Activated CD4-positive, alpha-beta T cell treated with anti-CD3 and anti-CD28 coated beads for 1 hour (primary cell): ENCODE measurements around the gene TMEM238.

Experiments used
- DNase-seq: peaks from one replicate; pipeline ENCODE4 v3.0.0-alpha.2; 2020

The TMEM238 gene

DNA sequence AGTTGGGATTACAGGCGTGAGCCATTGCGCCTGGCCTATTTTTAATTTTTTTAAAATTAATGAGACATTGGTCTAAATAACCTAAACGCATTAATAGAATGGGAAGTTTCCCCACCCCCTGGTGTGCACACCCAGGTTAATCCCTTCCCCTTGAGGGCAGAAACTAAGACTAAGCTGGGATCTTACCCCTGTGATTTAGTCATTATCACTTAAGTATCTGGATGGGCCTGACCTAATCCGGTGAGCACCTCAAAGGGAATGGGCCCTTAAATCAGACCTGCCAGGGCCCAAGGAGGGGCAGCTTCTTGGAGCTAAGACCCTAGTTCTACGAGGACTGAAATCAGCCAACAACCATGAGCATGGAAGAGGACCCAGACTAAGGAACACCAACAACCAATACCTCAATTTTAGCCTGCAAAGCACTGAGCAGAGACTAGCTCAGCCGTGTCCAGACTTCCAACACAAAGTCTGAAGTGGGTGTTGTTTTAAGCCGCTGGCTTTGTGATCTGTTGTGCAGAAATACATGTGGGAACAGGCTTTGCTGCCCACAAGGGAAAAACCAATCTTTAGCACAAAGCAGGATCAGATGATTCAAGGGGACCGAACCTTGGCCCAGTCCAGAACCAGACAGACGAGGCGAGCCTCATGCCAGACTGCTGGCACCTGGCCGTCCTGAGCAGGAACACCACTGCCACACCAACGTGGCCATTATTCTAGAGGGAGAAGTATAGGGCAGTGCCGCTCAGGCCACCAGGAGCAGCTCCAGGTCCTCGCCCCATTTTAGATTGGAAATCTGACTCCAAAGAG is 16.4 kb upstream of the TMEM238 start:
- no peak for DNase-seq

DNA sequence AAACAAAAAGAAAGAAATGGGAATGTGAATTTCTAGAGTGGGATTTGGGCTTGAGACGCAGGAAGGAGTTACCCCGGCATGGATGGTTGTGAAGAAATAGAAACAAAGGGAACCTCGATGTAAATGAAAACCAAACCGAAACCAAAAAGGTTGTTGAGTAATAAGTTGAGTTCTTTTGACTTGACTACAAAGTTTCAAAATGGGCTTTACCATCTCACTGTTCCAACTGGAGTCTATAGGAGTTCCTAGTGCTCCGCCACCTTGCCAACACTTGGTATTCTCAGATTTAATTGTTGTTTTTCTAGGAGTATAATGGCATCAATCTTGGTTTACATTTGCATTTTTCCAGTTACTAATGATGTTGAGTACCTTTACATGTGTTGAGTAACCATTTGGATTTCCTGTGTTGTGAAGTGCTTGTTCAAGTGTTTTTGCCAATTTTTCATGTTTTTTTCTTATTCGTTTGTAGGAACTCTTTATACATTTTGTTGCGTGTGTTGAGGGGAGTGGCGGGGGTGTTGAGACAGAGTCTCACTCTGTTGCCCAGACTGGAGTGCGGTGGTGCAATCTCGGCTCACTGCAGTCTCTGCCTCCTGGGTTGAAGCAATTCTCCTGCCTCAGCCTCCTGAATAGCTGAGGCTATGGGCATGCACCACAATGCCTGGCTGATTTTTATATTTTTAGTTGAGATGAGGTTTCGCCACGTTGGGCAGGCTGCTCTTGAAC is 14.3 kb upstream of the TMEM238 start:
- no peak for DNase-seq

DNA sequence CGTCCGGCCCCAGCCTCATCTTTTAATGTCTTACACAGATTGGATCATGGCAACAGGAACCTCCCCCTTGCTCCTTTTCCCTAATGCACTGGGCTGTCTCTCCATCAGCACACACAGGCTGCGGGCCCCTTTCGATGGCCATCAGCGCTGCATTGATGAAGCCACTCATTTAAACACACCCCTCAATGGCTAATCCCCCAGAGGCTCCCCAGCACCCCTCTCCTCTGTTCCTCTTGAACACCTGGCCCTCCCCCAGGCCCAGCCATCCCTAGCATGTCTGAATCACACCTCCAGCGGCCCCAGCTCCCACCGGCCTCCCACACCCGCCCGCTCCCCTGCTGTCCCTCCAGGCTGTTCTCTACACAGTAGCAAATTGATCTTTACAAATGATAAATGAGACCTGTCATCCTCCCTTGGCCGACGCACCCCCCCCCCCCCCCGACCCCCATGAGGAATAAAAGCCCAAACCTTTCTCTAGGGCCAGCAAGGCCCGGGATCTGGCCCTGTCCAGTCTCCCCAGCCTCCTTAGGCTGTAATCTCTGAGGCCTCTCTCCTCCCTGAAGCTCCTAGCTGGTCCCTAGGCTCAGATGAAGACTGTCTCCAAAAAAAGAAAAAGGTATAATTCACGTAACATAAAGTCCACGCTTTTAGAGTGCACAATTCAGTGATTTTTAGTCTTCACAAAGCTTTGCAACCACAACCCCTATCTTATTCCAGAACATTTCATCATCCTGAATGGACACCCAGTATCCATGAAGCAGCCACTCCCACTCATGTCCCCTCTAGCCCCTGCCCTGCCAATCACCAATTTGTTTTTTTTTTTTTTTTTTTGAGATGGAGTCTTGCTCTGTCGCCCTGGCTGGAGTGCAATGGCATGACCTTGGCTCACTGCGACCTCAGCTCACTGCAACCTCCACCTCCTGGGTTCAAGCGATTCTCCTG is 9.0 kb upstream of the TMEM238 start:
- DNase-seq = no peak

DNA sequence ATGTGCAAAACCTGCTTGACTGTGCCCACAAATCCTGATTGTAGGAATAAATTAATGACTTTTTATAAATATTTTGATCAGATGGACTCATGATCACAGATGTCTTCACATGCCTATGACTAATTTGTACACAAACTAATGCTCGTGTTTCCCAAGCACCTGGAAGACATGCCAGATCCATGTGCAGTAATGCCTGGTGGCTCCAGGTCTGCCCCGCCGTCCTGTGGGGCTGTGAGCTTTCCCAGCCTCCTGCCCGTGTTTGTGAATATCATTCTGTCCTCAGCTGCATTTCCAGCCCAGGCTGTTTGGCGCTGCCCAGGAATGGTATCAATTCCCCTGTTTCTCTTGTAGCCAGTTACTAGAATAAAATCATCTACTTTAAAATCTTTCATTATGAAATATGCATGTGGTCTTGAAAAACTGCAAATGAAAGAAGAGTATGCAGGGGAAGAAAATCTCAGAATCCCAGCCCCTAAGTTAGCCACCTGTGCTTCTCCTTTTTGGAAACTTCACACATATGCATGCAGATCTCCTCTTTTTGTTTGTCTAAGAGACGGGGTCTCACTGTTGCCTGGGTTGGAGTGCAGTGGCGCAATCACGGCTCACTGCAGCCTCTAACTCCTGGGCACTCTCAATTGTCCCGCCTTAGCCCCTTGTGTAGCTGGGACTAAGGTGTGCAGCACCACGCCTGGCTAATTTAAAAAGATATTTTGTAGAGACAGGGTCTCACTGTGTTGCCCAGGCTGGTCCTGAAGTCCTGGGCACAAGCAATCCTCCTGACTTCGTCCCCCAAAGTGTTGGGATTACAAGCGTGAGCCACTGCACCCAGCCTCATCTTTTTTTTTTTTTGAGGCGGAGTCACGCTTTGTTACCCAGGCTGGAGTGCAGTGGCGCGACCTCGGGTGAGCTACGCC is 7.9 kb upstream of the TMEM238 start:
- DNase-seq = no peak

DNA sequence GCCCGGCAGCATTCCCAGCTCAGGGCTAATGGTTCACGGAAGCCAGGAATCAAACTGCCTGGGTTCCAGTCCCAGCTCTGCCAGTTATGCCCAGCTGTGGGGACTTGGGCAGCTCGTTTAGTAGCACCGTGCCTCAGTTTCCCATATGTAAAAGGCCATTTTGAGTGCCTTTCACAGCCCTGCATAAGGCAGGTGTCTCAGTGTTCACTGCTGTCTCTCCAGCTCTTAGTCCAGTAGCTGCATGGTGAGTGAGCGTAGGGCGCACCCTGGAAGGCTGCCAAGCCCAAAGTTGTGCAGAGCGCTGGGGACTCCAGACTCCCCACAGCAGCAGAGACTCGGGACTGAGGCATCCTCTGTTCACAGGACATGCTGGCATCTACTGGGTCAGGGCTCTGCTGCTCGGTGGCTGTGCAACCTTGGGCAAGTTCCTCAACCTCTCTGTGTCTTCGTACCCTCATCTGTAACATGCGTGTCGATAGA is 7.1 kb upstream of the TMEM238 start:
- DNase-seq = no peak

DNA sequence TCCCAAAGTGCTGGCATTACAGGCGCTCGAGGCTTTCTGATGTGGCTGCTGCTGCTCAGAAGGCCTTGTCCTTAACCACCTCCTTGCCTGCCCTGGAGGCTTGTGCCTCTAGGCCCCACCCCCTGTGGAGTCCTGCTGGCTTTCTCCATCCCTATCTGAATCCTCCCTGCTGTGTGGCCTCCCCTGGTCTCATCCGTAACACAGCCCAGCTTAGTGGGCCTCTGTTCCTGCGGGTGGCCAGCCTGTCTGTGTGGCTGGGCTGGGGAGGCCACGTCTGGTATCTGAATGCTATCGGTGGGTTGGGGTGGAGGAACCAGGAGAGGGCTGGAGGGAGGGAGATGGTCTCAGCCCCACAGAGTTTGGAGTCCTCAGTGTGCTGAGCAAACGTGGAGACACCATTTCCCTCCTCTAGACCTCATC is 6.4 kb upstream of the TMEM238 start:
- no peak for DNase-seq

DNA sequence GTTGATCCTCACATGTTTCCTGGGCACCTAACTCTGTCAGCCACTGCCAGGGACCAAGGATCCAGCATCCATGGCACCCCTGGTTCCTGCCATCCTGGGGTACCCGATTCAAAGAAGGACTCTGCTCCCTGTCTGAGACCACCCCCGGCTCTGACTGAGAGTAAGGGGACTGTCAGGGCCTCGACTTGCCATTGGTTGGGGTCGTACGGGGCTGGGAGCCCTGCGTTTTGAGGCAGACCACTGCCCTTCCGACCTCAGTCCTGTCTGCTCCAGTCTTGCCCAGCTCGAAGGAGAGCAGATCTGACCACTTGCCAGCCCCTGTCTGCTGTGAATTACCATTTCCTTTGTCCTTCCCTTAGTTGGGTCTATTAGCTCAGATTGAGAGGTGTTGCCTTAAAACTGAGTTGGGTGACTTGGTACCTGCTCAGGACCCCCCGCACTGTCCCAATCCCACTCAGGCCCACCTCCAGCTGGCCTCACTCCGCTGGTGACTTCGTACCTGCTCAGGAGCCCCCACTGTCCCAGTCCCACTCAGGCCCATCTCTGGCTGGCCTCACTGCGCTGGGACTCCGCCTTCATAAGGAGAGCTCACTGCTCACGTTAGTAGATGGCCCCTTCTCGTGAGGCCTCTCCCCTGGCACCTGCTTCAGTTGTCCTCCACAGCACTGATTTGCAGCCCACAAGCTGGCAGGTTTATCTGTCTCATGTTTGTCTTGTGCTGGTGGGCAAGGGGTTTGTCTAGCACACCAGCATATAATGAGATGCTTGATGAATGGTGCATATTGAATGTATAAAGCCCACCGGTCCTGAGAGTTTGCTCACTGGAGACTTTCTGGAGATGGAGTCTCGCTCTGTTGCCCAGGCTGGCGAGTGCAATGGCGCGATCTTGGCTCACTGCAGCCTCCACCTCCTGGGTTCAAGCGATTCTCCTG is 5.6 kb upstream of the TMEM238 start:
- no peak for DNase-seq

DNA sequence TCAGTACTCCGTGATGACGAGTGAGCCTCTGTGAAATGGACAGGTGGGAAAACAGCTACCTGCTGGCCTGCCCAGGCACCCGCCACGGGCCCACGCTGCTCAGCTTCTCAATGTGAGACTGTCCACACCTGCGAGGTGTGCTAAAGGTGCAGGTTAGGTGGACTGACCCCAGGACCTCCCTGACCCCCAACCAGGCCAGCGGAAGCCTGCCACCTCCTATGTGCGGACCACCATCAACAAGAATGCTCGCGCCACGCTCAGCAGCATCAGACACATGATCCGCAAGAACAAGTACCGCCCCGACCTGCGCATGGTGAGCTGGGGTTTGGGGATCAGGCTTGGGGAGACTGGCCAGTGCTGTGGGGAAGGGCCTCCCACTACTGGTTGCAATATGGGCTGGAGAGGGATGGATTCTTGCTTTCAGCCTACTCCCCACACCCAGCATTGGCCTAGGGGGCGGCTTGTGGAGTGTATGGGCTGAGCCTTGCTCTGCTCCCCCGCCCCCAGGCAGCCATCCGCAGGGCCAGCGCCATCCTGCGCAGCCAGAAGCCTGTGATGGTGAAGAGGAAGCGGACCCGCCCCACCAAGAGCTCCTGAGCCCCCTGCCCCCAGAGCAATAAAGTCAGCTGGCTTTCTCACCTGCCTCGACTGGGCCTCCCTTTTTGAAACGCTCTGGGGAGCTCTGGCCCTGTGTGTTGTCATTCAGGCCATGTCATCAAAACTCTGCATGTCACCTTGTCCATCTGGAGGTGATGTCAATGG is 3.8 kb upstream of the TMEM238 start:
- DNase-seq = no peak

DNA sequence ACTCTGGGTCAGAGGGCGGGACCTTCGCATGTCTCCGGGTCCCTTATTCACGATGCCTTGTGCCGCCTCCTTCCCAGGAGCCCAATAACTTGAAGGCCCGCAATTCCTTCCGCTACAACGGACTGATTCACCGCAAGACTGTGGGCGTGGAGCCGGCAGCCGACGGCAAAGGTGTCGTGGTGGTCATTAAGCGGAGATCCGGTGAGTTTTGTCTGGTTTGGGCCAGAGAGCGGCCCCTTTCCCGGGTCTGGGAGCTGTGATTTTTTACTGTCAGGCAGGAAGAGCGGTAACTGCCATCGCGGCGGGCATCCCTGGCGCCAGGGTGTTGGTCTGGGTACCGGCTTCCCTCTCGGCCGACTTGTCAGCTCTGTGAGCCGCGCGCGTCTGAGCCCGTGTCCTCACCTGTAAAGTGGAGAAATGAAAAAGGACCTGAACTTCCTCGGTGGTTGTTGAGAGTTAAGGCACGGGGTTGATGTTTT is 2.4 kb upstream of the TMEM238 start:
- DNase-seq = no peak

DNA sequence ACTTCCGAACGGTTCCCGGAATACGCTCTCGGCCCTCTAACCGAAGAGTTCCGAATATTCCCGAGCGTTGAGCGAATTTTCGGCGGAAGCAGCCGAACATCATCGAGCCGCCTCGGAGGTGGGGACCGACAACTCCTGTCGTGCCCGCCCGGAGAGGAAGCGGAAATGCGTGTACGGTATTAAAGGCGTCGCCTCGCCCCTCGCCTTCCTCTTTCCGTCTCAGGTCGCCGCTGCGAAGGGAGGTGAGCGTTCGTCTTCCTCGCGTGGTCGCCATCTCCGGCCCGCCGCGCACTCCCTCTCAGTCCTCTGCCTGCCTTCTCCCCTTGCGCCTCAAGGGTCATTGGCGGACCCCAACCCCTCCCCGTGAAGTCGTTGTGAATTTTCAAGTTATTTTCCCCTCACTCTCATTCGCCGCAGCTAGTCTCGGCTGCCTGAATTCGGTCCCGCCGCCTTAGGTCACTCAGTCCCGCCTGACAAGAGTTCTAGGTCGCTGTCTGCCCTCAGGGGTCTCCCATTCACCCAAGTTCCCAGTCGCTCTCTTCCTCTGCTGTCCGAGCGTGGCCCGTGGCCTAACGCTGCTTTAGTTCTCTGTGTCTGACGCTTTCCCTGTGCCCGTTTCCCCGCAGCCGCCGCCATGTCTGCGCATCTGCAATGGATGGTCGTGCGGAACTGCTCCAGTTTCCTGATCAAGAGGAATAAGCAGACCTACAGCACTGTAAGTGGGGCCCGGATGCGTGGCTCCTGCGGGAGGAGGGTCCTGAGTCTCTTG is 1.8 kb upstream of the TMEM238 start, which contains the start of gene RPL28:
Gene RPL28 (plus strand): TSS at position 209 of the 769 bp plus-strand sequence. CDS start 426 bp downstream, at position 635.
- peak; percentile 98 for DNase-seq

DNA sequence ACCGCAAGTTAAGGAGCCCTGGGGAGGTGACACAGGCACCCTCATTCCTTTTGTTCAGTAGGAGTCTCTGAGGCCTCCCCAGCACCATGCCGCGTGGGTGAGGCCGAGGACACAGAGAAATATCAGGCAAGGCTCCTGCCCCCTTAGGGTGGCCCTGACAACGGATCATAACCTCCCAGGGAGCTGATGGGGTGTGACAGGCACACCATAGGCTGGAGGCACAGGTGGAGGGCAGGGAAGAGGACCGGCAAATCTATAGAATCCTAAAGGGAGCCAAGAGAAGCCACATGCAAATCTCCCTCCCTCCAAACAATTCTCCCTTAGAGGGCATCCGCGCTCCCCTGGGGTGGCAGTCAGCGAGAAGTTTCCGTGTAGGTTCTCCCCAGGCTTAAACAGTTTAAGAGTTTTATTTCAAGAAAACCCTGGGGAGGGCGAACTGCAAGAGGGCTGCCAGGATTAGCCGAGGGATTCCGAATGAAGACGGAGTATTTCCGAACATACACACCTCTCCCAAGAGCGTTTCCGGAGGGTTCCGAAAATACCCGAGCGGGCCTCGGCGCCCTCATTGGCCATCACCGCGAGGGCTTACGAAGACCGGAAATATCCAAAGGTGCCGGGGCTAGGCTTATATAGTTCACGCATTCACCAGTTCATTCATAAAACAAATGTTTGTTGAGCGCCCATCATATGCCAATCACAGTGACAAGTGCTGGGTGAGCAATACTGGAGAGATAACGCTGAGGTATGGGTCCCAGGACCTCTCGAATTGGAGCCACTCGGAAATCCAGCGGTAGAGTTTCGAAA is 1.0 kb upstream of the TMEM238 start:
- peak; percentile 87 for DNase-seq

DNA sequence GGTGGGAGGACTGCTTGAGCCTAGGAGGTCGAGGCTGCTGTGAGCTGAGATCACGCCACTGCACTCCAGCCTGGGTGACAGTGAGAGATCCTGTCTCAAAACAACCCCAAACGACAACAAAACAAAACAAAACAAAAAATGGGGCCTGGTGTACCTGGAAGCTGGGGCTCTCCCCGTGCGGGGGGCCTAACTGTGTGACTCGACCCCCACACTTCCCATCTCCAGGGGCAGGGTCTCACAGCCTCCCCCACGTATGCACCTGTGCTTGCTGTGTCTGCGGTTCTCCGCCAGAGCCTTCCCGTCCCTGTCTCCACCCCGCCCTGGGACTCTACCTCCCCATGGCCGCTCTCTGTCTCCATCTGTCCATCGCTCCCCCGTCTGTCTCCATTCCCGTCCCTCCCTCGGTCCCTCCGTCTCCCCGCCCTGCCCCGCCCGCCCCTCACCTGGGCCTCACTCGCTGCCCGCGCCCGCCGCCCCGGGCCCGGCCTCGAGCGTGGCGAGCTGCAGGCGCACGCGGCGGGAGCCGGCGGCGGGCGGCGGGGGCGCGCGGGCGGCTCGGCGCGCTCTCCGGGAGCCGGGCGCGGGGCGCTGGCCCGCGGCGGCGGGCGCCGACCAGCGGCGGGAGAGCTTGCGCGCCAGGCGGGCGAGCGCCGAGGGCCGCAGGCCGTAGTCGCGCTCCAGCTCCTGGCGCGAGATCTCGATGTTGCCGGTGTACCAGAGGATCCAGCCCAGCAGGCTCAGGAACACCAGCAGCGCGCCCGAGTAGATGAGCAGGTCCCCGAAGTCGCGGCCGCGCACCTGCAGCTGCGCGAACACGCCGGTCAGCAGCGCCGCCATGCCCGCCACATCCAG is 587 bp downstream of the TMEM238 start:
- peak; percentile 24 for DNase-seq

DNA sequence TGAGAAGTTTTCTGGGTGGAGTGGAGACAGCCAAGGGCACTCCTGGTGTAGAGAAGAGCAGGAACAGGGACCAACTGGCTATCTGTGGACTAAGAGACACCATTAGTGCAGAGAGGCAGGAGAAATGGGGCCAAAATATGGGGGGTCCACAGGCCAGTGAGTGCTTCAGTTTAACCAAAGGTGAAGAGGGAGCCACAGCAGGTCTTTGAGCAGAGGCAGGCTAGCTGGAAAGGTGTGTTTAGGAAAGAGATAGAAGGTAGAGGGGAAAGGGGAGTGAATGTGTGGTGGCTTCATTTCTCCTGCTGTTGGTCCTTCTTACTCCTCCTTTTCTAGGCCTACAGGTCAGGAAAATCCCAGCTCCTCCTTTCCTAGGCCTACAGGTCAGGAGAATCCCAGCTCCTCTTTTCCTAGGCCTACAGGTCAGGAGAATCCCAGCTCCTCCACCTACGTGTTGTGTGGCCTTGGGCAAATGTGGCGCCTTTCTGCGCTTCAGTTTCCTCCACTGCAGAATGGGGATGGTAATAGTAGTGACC is 1.5 kb downstream of the TMEM238 start:
- DNase-seq = no peak

DNA sequence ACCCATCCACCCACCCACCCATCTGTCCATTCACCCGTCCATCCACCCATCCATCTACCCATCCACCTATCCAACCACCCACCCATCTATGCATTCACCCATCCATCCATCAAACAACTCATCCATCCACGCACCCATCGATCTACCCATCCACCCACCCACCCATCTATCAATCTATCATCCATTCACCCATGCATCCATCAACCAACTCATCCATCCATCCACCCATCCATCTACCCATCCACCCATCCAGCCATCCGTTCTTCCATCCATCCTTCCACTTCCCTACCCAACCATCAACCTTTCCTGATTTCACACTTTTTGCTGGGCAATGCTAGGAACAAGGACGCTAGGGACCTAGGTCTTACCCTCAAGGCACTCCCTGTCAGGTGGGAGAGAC is 2.1 kb downstream of the TMEM238 start:
- no peak for DNase-seq

DNA sequence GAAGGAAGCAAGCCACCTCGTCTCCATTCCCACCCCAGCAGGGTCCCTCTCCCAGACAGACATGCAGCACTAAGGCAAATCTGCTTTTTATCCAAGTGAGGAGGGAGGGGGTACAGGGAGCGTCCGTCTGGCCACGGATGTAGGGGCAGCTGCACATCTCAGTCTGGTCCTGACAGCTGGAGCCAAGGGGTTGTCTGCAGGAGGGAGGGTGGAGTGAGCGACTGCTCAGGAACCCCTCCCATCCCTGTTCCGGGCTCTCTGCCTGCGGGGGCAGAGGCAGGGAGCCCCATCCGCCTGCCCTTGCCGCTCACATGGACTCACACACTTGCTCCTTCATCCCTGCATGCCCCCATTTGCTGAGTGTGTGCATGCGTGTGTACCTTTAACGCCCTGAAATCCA is 4.9 kb downstream of the TMEM238 start:
- no peak for DNase-seq

DNA sequence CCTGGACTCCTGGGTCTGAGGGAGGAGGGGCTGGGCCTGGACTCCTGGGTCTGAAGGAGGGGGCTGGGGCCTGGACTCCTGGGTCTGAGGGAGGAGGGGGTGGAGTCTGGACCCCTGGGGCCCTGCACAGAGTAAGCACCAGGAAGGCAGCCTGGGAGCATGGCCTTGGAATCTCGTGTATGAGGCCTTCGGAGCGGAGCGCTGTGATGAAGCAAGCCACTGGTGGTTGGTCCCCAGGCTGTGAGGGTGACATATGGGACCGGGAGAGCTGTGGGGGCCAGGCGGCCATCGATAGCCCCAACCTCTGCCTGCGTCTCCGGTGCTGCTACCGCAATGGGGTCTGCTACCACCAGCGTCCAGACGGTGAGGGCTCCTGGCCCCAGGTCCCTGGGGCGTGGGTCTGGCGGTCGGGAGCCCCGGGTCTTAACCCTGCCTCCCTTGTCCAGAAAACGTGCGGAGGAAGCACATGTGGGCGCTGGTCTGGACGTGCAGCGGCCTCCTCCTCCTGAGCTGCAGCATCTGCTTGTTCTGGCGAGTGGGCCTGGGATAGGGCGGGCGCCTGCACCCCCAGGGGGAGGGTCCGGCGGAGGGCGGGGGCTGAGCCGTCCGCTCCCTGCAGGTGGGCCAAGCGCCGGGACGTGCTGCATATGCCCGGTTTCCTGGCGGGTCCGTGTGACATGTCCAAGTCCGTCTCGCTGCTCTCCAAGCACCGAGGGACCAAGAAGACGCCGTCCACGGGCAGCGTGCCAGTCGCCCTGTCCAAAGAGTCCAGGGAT is 6.5 kb downstream of the TMEM238 start:
- DNase-seq = no peak
